Tibial nerve (tissue), 4 donors: ENCODE measurements around the gene SFT2D2. TPM values are rescaled to one million over a fixed set of nuclear protein-coding genes. Genes with fewer than 3 reads are reported as not detected.

Experiments used
- DNase-seq, 2 donors: peaks; one replicate each; pipeline ENCODE4 v3.0.0-alpha.2; 2019; ENCODE audit warnings: low spot score in 2 of 2
- H3K27ac ChIP-seq, 4 donors: fragments of 200-600 bp; sonication (generic) in 3 of 4; one replicate each; pipeline ENCODE4 v1.5.1; 2017 to 2019; ENCODE audit warnings: mild to moderate bottlenecking in 1 of 4
- H3K27me3 ChIP-seq, 2 donors: fragments of 200-600 bp; sonication (generic) in 1 of 2; one replicate each; pipeline versions ENCODE4 v1.5.1 to v1.6.0; 2017 to 2019
- H3K36me3 ChIP-seq, 3 donors: fragments of 200-600 bp; sonication (generic); one replicate each; pipeline ENCODE4 v1.5.1; 2018 to 2019
- H3K4me1 ChIP-seq, 4 donors: fragments of 200-600 bp; sonication (generic) in 3 of 4; one replicate each; pipeline ENCODE4 v1.5.1; 2017 to 2019
- H3K4me3 ChIP-seq, 4 donors: fragments of 200-600 bp; sonication (generic) in 3 of 4; one replicate each; pipeline ENCODE4 v1.5.1; 2017 to 2019; ENCODE audit warnings: mild to moderate bottlenecking in 1 of 4, moderate library complexity in 1 of 4
- H3K9me3 ChIP-seq, 4 donors: fragments of 200-600 bp; sonication (generic) in 3 of 4; one replicate each; pipeline ENCODE4 v1.5.1; 2017 to 2019
- CTCF ChIP-seq, 5 experiments: fragments of 200-600 bp in 3 of 5; fragments of 450-650 bp in 2 of 5; sonication (generic) in 3 of 5; IDR thresholded peaks; one replicate each; pipeline ENCODE4 v1.5.1; 2016 to 2019; ENCODE audit warnings: antibody characterized with exemption in 5 of 5, mild to moderate bottlenecking in 3 of 5, moderate library complexity in 2 of 5
- EP300 ChIP-seq, 2 donors: sonication (generic); formaldehyde crosslinking; IDR thresholded peaks; one replicate each; pipeline ENCODE4 v1.6.1; 2017; ENCODE audit warnings: antibody characterized with exemption in 2 of 2, mild to moderate bottlenecking in 1 of 2
- POLR2A ChIP-seq, 2 donors: fragments of 450-650 bp; IDR thresholded peaks; one replicate each; pipeline ENCODE4 v1.6.1; 2017; ENCODE audit warnings: antibody characterized with exemption in 2 of 2, mild to moderate bottlenecking in 2 of 2, moderate library complexity in 2 of 2
- WGBS, 2 donors: methylation state at CpG; one replicate each; pipeline ENCODE4 v1.1.5; 2018; 5-methylcytosine and 5-hydroxymethylcytosine counted together
- total RNA-seq, 4 donors: library from RNA; depleted of rRNA; stranded (reverse); fragments of >200 nt; gene quantifications; one replicate each; pipeline ENCODE4 v1.1.0, GENCODE V29; 2016

Gene SFT2D2
- total RNA-seq, 4 donors from 2014 or later = 34.5 to 43.8 (median 42.2) TPM

DNA sequence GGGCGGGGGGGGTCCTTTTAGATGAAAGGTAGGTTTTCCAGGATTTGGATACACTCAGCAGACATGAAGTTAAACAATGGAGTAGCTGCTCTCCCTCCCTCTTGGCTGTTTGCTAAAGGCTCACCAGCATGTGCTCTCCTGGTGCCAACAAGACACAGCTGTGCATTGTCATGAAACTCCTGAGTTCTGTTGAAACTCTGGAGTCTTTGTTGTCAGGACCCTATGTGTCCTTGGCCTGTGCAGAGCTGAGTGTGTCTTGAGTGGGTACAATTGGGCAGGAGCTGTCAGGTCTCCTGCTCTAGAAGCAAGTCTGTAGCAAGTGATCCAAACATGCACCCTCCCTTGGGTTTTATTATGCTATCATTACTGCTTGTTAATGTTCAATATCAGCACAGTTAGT, 67.6 kb downstream of the SFT2D2 start:
- H3K4me3 ChIP-seq = no peak overlapping the region
- H3K27me3 ChIP-seq = no peaks in the 10 kb centered on the region
- H3K36me3 ChIP-seq = peaks cover 0 to 42% (median 5%) of the 10 kb centered on the region in 3 donors
- DNase-seq = no peak
- H3K9me3 ChIP-seq = no peaks in the 10 kb centered on the region
- no peaks in the 10 kb centered on the region for H3K4me1 ChIP-seq
- WGBS, 2 donors = 70 to 100% methylated on average over 1 of the region's 1 CpG
- no peak overlapping the region for H3K27ac ChIP-seq
- TF ChIP-seq EP300 (IDR thresholded peaks at IDR 0.05) (no peak), CTCF (IDR thresholded peaks at IDR 0.05) (no peak), POLR2A (IDR thresholded peaks at IDR 0.05) (no peak)

GRCh38 chr1:168295411-168296114, 69.8 kb downstream of the SFT2D2 start:
- Histone ChIP-seq H3K4me1 (no peaks in the 10 kb centered on the region), H3K36me3 (peaks cover 0 to 55% (median 5%) of the 10 kb centered on the region in 3 donors), H3K27ac (no peak overlapping the region), H3K4me3 (no peak overlapping the region), H3K27me3 (no peaks in the 10 kb centered on the region), H3K9me3 (no peaks in the 10 kb centered on the region)
- WGBS, 2 donors = 89 to 97% methylated on average over 8 of the region's 8 CpGs
- no peak for TF ChIP-seq POLR2A (IDR thresholded peaks at IDR 0.05)
- no peak for TF ChIP-seq CTCF (IDR thresholded peaks at IDR 0.05)
- no peak for TF ChIP-seq EP300 (IDR thresholded peaks at IDR 0.05)
- no peak for DNase-seq

DNA sequence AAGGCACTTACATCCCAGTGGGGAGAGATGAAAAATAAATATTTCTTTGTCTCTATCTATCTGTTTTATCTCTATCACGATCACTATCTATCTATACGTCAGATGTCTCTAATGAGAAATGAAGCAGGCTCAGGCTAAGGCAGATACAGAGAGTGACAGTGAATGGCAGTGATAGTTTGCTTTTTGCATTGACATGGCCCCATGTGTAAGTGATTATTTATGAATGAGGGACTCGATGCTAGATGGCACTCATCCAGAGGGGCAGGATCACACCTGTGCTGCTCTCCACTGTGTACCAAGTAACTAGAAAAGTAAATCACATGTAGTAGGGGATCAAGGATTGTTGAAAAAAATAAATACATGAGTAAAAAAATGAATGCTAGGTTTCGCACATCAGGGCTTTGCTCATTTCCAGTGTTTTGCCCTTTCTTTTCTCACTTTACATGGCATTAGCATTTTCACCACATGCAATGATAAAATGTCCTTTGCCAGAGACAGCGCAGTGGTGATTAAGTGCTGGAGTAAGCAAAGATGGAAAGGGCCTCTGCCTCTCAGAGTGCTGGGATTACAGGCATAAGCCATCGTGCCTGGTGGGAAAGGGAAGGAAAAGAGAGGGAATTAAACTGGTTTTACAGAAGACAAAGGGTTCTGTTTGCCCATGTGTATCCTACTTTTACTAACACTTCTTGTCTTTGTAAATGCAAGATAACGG, 71.4 kb downstream of the SFT2D2 start:
- H3K4me1 ChIP-seq = no peaks in the 10 kb centered on the region
- TF ChIP-seq POLR2A (IDR thresholded peaks at IDR 0.05) (no peak), EP300 (IDR thresholded peaks at IDR 0.05) (no peak), CTCF (IDR thresholded peaks at IDR 0.05) (no peak)
- H3K27me3 ChIP-seq = no peaks in the 10 kb centered on the region
- WGBS, 2 donors = 84 to 85% methylated on average over 7 of the region's 7 CpGs
- no peak for DNase-seq
- no peak overlapping the region for H3K4me3 ChIP-seq
- H3K36me3 ChIP-seq = peaks cover 0 to 45% (median 5%) of the 10 kb centered on the region in 3 donors
- H3K9me3 ChIP-seq = no peaks in the 10 kb centered on the region
- H3K27ac ChIP-seq = no peak overlapping the region

DNA sequence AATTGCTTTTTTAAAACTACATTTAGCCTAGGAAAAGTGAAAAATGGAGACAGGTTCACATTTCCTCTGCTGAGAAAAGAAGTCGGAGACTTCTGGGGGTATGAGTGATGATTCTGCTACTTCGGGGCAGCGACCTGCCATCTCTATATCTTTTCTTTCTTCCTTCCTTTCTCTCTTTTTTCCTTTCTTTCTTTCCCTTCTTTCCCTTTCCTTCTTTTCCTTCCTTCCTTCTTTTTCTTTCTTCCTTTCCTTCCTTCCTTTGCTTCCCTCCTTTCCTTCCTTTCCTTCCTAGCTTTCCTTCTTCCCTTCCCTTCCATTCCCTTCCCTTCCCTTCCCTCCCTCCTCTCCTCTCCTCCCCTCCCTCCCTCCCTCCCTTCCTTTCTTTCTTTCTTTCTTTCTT, 72.6 kb downstream of the SFT2D2 start:
- H3K9me3 ChIP-seq = no peaks in the 10 kb centered on the region
- H3K4me1 ChIP-seq = no peaks in the 10 kb centered on the region
- DNase-seq = no peak
- WGBS, 2 donors = 93 to 96% methylated on average over 3 of the region's 3 CpGs
- no peaks in the 10 kb centered on the region for H3K27me3 ChIP-seq
- no peak overlapping the region for H3K27ac ChIP-seq
- H3K4me3 ChIP-seq = no peak overlapping the region
- H3K36me3 ChIP-seq = peaks cover 0 to 37% (median 1%) of the 10 kb centered on the region in 3 donors
- TF ChIP-seq POLR2A (IDR thresholded peaks at IDR 0.05) = no peak

- Histone ChIP-seq H3K27ac (no peak overlapping the region), H3K36me3 (peaks cover 0 to 41% (median 0%) of the 10 kb centered on the region in 3 donors), H3K9me3 (no peaks in the 10 kb centered on the region), H3K4me1 (no peaks in the 10 kb centered on the region), H3K27me3 (no peaks in the 10 kb centered on the region), H3K4me3 (no peak overlapping the region)
- 88% methylated on average over 2 of the region's 2 CpGs for WGBS, 2 donors
- TF ChIP-seq POLR2A (IDR thresholded peaks at IDR 0.05) (no peak), CTCF (IDR thresholded peaks at IDR 0.05) (no peak), EP300 (IDR thresholded peaks at IDR 0.05) (no peak)
- no peak for DNase-seq
Measured at GRCh38 chr1:168300626-168301025, 74.8 kb downstream of the SFT2D2 start.
